ENCODE measurements around the gene TOP3B.
"Not testable (repeated sequence)": the region's sequence is repeated elsewhere in the genome, so short reads cannot be mapped to it uniquely, and the experiment has no call there.

TOP3B gene

DNA sequence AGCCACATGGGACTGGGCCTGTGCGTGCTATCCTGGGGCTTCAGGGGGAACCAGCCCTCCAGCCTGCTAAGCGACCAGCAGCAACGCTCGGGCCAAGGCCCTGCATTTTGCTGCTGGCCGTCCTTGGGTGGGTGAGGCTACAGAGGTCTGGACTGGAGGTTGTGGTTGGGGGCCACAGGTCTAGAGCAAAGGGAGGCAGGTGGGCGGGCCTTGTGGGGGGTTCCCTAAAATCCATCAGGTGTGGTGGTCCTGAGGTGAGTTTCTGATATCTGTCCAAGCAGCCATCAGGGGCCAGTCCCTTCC, 64.7 kb downstream of the TOP3B start:
- DNase-seq (ENCODE audit: low read depth): no peak
- no peak overlapping the region for H3K4me3 ChIP-seq (ENCODE audit: low read depth, low read length)
- TF ChIP-seq, protein P1, sequence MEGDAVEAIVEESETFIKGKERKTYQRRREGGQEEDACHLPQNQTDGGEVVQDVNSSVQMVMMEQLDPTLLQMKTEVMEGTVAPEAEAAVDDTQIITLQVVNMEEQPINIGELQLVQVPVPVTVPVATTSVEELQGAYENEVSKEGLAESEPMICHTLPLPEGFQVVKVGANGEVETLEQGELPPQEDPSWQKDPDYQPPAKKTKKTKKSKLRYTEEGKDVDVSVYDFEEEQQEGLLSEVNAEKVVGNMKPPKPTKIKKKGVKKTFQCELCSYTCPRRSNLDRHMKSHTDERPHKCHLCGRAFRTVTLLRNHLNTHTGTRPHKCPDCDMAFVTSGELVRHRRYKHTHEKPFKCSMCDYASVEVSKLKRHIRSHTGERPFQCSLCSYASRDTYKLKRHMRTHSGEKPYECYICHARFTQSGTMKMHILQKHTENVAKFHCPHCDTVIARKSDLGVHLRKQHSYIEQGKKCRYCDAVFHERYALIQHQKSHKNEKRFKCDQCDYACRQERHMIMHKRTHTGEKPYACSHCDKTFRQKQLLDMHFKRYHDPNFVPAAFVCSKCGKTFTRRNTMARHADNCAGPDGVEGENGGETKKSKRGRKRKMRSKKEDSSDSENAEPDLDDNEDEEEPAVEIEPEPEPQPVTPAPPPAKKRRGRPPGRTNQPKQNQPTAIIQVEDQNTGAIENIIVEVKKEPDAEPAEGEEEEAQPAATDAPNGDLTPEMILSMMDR (IDR thresholded peaks at IDR 0.05; ENCODE audit: insufficient read depth, low read depth, low read length, missing control alignments): no peak

- no peak overlapping the region for H3K4me3 ChIP-seq (ENCODE audit: low read depth, low read length)
- TF ChIP-seq, protein P1 (IDR thresholded peaks at IDR 0.05; ENCODE audit: insufficient read depth, low read depth, low read length, missing control alignments): no peak
- no peak for DNase-seq (ENCODE audit: low read depth)
These were observed 65.2 kb downstream of the TOP3B start for GRCh38 chr22:21917181-21917958.

- H3K4me3 ChIP-seq (ENCODE audit: low read depth, low read length): no peak overlapping the region
- TF ChIP-seq, protein P1 (IDR thresholded peaks at IDR 0.05; ENCODE audit: insufficient read depth, low read depth, low read length, missing control alignments): no peak
- no peak for DNase-seq (ENCODE audit: low read depth)
These were observed 66.2 kb downstream of the TOP3B start for GRCh38 chr22:21916309-21916918.

GRCh38 chr22:21915624-21916308, 66.8 kb downstream of the TOP3B start:
- DNase-seq (ENCODE audit: low read depth): no peak
- no peak overlapping the region for H3K4me3 ChIP-seq (ENCODE audit: low read depth, low read length)
- TF ChIP-seq, protein P1 (IDR thresholded peaks at IDR 0.05; ENCODE audit: insufficient read depth, low read depth, low read length, missing control alignments): no peak

GRCh38 chr22:21914033-21914642, 68.4 kb downstream of the TOP3B start:
- DNase-seq (ENCODE audit: low read depth); H3K4me3 ChIP-seq (ENCODE audit: low read depth, low read length): not testable (repeated sequence)

DNA sequence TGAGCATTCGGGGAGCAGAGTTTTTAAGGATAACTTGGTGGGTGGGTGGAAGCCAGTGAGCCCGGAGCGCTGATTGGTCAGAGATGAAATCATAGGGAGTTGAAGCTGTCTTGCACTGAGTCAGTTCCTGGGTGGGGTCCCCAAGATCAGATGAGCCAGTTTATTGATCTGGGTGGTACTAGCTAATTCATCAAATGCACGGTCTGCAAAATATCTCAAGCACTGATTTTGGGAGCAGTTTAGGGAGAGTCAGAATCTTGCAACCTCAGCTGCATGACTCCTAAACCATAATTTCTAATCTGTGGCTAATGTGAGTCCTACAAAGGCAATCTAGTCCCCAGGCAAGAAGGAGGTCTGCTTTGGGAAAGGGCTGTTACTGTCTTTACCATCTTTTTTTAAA, 72.2 kb downstream of the TOP3B start:
- not testable (repeated sequence) for H3K4me3 ChIP-seq (ENCODE audit: low read depth, low read length); DNase-seq (ENCODE audit: low read depth)

- no peak overlapping the region for H3K4me3 ChIP-seq (ENCODE audit: low read depth, low read length)
- TF ChIP-seq, protein P1 (IDR thresholded peaks at IDR 0.05; ENCODE audit: insufficient read depth, low read depth, low read length, missing control alignments): no peak
- no peak for DNase-seq (ENCODE audit: low read depth)
These were observed 72.7 kb downstream of the TOP3B start for GRCh38 chr22:21909871-21910270.
